RWPE1 (cell line): ENCODE data around the gene SCAANT1.

Source experiments
- CTCF ChIA-PET: fragments of 350-600 bp; sonication (Branson Sonifier 250); formaldehyde crosslinking; extraction: SDS; loops from one replicate; lab custom pipeline; 2021; lab: Yijun Ruan, JAX
- POLR2A ChIA-PET: fragments of 400-600 bp; formaldehyde crosslinking; extraction: SDS; loops from one replicate; lab custom pipeline; 2020; ENCODE audit warnings: antibody characterized with exemption; ENCODE audit not compliant: low non-redundant PET; lab: Yijun Ruan, JAX
- DNase-seq: peaks from one replicate; pipeline ENCODE4 v3.0.0; 2012; ENCODE audit warnings: low spot score
- H3K27ac ChIP-seq: fragments of 450-650 bp; 2 replicates; pipeline ENCODE4 v1.5.1; 2017
- CTCF ChIP-seq: fragments of 450-650 bp; conservative IDR thresholded peaks from 2 replicates; pipeline ENCODE4 v1.5.1; 2017; ENCODE audit warnings: low read depth, mild to moderate bottlenecking

SCAANT1 gene

GRCh38 chr3:63862804-63863149, 49.4 kb downstream of the SCAANT1 start:
- CTCF ChIA-PET, result no interaction called here
- TF ChIP-seq CTCF, result no peak
- DNase-seq, result peak; percentile 15
- POLR2A ChIA-PET, result no interaction called here
- H3K27ac ChIP-seq, result peak overlapping the region; percentile 87
